ENCODE measurements around the gene ASAP3. TPM values are rescaled to one million over a fixed set of nuclear protein-coding genes. Genes with fewer than 3 reads are reported as not detected.

The ASAP3 gene
- total and polyA plus RNA-seq, 2 experiments from 2014 or later = 13.9 to 27.3 TPM

DNA sequence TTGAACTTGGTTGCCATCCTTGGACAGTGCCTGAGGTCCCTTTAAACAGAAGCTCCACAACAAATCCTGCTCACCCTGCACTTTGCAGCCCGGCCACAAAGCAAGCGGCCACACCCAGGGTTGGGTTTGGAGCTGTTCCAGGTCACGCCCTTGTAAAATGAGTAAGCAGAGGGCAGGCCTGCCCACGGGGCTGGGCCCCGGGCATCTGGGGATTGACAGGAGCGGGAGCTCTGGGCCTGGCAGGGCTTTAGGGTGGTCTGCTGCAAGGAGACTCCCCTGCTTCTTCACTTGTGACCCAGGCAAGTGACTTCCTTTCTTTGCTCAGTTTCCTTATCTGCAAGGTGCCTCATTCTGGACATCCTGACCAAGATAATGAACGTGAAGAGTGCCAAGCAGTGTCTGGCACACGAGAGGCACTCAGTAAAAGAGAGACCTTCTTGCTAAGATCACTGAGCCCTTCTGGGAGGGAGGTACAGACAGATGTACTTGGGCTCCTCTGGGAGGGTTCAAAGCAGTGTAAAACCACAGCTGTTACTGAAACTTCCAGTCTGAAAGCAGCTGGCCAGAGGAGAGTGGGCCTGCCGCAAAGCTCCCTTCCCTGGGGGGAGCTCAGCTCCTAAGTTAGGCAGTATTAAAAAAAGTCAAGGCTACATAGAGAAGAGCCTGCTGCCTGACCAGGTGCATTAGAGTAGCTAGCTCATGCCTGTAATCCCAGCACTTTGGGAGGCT lies 44.4 kb upstream of the ASAP3 start:
- Histone ChIP-seq H2AFZ (peak overlapping the region; percentile 53), H4K20me1 (ENCODE audit: insufficient read depth) (no peaks in the 10 kb centered on the region), H3K27me3 (replicated peaks; ENCODE audit: insufficient read depth) (no peaks in the 10 kb centered on the region), H3K36me3 (ENCODE audit: low read depth) (no peaks in the 10 kb centered on the region), H3K4me3 (no peak overlapping the region), H3K9me3 (ENCODE audit: low read depth) (no peaks in the 10 kb centered on the region), H3K9ac (no peak overlapping the region), H3K27ac (no peak overlapping the region), H3K9me2 (ENCODE audit: insufficient read depth) (no peaks in the 10 kb centered on the region), H3K79me2 (ENCODE audit: insufficient read depth) (no peaks in the 10 kb centered on the region), H3K4me1 (ENCODE audit: insufficient read depth) (0 out of 2 replicates have a peak, but pooled peaks cover 3% of the 10 kb centered on the region), H3K4me2 (ENCODE audit: unreplicated experiment) (peak overlapping the region; percentile 30), H3F3A (ENCODE audit: insufficient read depth) (peaks cover 19% of the 10 kb centered on the region)
- peak; percentile 89 for DNase-seq
- no peak for TF ChIP-seq EZH2phosphoT487 (IDR thresholded peaks at IDR 0.05; ENCODE audit: insufficient read depth, low read depth)
- TF ChIP-seq EZH2 (IDR thresholded peaks at IDR 0.05; ENCODE audit: insufficient read depth, poor library complexity, severe bottlenecking) = no peak
- 13 to 17% methylated on average over 9 of the region's 9 CpGs for WGBS, 2 experiments (ENCODE audit: low coverage in 1 of 2, low lambda C conversion rate in 2 of 2, missing lambda C conversion rate in 2 of 2)
- in situ Hi-C loops (cut with MboI) = no loop called here

DNA sequence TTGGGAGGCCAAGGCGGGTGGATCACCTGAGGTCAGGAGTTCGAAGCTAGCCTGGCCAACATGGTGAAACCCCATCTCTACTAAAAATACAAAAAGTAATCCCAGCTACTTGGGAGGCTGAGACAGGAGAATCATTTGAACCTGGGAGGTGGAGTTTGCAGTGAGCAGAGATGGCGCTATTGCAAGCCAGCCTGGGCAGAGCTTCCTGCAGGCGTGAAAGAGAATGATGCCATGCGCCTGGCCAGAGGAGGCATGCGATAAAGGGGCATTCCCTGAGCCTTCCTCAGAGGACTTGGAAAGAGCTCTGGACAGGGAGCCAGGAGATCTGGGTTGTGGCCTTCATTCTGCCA lies 43.9 kb upstream of the ASAP3 start:
- Histone ChIP-seq H4K20me1 (ENCODE audit: insufficient read depth) (no peaks in the 10 kb centered on the region), H3K27ac (no peak overlapping the region), H3F3A (ENCODE audit: insufficient read depth) (peaks cover 19% of the 10 kb centered on the region), H3K79me2 (ENCODE audit: insufficient read depth) (no peaks in the 10 kb centered on the region), H3K9ac (no peak overlapping the region), H3K4me1 (ENCODE audit: insufficient read depth) (0 out of 2 replicates have a peak, but pooled peaks cover 3% of the 10 kb centered on the region), H3K9me2 (ENCODE audit: insufficient read depth) (no peaks in the 10 kb centered on the region), H3K9me3 (ENCODE audit: low read depth) (no peaks in the 10 kb centered on the region), H2AFZ (peak overlapping the region; percentile 53), H3K36me3 (ENCODE audit: low read depth) (no peaks in the 10 kb centered on the region), H3K27me3 (replicated peaks; ENCODE audit: insufficient read depth) (no peaks in the 10 kb centered on the region), H3K4me2 (ENCODE audit: unreplicated experiment) (peak overlapping the region; percentile 30), H3K4me3 (no peak overlapping the region)
- no peak for DNase-seq
- TF ChIP-seq EZH2phosphoT487 (IDR thresholded peaks at IDR 0.05; ENCODE audit: insufficient read depth, low read depth) (no peak), EZH2 (IDR thresholded peaks at IDR 0.05; ENCODE audit: insufficient read depth, poor library complexity, severe bottlenecking) (no peak)
- in situ Hi-C loops (cut with MboI) = no loop called here
- 42 to 46% methylated on average over 6 of the region's 6 CpGs for WGBS, 2 experiments (ENCODE audit: low coverage in 1 of 2, low lambda C conversion rate in 2 of 2, missing lambda C conversion rate in 2 of 2)

DNA sequence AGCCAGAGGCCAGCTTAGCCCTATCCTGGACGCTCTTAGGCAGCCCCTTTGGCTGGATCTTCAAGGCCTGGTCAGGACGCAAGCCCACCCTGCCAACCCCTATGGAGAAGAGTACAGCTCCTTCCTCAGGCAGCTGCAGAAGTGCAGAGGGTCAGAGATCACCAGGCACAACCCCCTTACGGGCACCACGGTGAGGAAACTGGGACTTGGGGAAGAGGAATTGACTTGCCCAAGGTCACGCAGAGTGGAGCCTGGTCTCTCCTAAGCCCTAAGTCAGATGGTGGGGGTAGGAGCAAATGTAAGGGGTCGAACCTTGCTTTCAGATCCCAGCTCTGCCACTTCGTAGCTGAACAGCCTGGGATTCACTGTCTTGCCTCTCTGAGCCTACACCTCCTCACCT lies 43.4 kb upstream of the ASAP3 start:
- H3K9me3 ChIP-seq (ENCODE audit: low read depth) = no peaks in the 10 kb centered on the region
- H3K9me2 ChIP-seq (ENCODE audit: insufficient read depth) = no peaks in the 10 kb centered on the region
- no peak overlapping the region for H3K27ac ChIP-seq
- no peak overlapping the region for H3K9ac ChIP-seq
- H3F3A ChIP-seq (ENCODE audit: insufficient read depth) = peaks cover 16% of the 10 kb centered on the region
- no peaks in the 10 kb centered on the region for H3K27me3 ChIP-seq (replicated peaks; ENCODE audit: insufficient read depth)
- no peaks in the 10 kb centered on the region for H3K36me3 ChIP-seq (ENCODE audit: low read depth)
- no peaks in the 10 kb centered on the region for H4K20me1 ChIP-seq (ENCODE audit: insufficient read depth)
- no peaks in the 10 kb centered on the region for H3K79me2 ChIP-seq (ENCODE audit: insufficient read depth)
- in situ Hi-C loops (cut with MboI) = no loop called here
- no peak overlapping the region for H2AFZ ChIP-seq
- H3K4me1 ChIP-seq (ENCODE audit: insufficient read depth) = 0 out of 2 replicates have a peak, but pooled peaks cover 3% of the 10 kb centered on the region
- no peak for DNase-seq
- no peak overlapping the region for H3K4me3 ChIP-seq
- WGBS, 2 experiments (ENCODE audit: low coverage in 1 of 2, low lambda C conversion rate in 2 of 2, missing lambda C conversion rate in 2 of 2) = 91 to 96% methylated on average over 7 of the region's 7 CpGs
- TF ChIP-seq EZH2 (IDR thresholded peaks at IDR 0.05; ENCODE audit: insufficient read depth, poor library complexity, severe bottlenecking) (no peak), EZH2phosphoT487 (IDR thresholded peaks at IDR 0.05; ENCODE audit: insufficient read depth, low read depth) (no peak)
- no peak overlapping the region for H3K4me2 ChIP-seq (ENCODE audit: unreplicated experiment)

DNA sequence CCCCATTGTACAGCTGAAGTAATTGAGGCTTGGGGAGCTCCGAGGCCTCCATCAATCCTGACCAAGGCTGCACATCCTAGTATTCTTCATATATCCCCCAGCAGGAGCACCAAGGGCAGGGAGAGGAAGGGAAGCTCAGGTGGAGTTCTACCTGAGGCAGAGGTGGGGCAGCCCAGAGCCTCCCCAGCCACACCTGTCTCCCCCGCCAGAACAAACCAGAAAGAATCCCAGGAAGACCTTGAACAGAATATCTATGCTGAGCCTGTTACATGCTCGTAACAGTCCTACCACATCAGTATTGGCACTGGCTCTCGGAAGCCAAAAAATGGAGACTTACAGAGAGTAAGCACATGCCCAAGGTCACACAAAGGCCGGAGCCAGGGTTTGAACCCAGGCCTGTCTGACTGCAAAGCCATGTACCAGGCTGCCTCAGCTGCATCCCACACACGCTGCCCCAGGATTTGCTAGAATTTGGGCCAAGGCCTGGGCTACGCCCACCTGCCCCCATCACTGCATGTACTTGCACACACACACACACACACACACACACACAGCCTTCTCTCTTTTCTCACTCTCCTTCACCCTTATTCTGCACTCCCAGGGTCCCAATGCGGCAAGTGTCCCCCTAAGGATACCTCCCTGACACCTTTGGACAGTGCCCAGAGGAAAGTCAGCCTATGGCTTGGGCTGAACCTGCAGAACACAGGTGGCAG lies 42.5 kb upstream of the ASAP3 start:
- Histone ChIP-seq H3K27ac (no peak overlapping the region), H3K4me3 (no peak overlapping the region), H3K79me2 (ENCODE audit: insufficient read depth) (no peaks in the 10 kb centered on the region), H3K9me3 (ENCODE audit: low read depth) (no peaks in the 10 kb centered on the region), H3K36me3 (ENCODE audit: low read depth) (no peaks in the 10 kb centered on the region), H4K20me1 (ENCODE audit: insufficient read depth) (no peaks in the 10 kb centered on the region), H3K4me1 (ENCODE audit: insufficient read depth) (0 out of 2 replicates have a peak, but pooled peaks cover 3% of the 10 kb centered on the region), H3K9me2 (ENCODE audit: insufficient read depth) (no peaks in the 10 kb centered on the region), H2AFZ (no peak overlapping the region), H3F3A (ENCODE audit: insufficient read depth) (peaks cover 8% of the 10 kb centered on the region), H3K4me2 (ENCODE audit: unreplicated experiment) (no peak overlapping the region), H3K9ac (no peak overlapping the region), H3K27me3 (replicated peaks; ENCODE audit: insufficient read depth) (no peaks in the 10 kb centered on the region)
- no peak for TF ChIP-seq EZH2 (IDR thresholded peaks at IDR 0.05; ENCODE audit: insufficient read depth, poor library complexity, severe bottlenecking)
- no peak for TF ChIP-seq EZH2phosphoT487 (IDR thresholded peaks at IDR 0.05; ENCODE audit: insufficient read depth, low read depth)
- DNase-seq = no peak
- in situ Hi-C loops (cut with MboI) = no loop called here
- WGBS, 2 experiments (ENCODE audit: low coverage in 1 of 2, low lambda C conversion rate in 2 of 2, missing lambda C conversion rate in 2 of 2) = 95 to 99% methylated on average over 8 of the region's 8 CpGs

All from GM23248 (cell line).